ENCODE data around the gene BCAS3.

BCAS3 gene

DNA sequence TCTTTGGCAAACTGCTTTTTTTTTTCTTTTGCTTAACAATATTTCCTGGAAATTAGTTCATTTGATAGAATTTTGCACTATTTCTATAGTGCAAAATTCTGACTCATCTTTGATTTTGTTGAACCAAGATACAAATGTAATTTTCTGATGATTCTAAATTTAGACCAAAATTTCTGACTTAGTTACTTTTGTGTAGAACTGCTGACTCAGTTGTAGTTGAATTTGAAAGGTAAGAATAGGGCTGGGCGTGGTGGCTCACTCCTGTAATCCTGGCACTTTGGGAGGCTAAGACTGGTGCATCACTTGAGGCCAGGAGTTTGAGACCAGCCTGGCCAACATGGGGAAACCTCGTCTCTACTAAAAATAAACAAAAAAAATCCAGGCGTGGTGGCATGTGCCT, 223.0 kb downstream of the BCAS3 start:
- in situ Hi-C loops (cut with HindIII; ENCODE audit: low sequenced_read_pairs) = no loop called here
- H3K4me3 ChIP-seq (ENCODE audit: low read depth, low read length) = no peak overlapping the region
- TF ChIP-seq, protein P1, sequence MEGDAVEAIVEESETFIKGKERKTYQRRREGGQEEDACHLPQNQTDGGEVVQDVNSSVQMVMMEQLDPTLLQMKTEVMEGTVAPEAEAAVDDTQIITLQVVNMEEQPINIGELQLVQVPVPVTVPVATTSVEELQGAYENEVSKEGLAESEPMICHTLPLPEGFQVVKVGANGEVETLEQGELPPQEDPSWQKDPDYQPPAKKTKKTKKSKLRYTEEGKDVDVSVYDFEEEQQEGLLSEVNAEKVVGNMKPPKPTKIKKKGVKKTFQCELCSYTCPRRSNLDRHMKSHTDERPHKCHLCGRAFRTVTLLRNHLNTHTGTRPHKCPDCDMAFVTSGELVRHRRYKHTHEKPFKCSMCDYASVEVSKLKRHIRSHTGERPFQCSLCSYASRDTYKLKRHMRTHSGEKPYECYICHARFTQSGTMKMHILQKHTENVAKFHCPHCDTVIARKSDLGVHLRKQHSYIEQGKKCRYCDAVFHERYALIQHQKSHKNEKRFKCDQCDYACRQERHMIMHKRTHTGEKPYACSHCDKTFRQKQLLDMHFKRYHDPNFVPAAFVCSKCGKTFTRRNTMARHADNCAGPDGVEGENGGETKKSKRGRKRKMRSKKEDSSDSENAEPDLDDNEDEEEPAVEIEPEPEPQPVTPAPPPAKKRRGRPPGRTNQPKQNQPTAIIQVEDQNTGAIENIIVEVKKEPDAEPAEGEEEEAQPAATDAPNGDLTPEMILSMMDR (IDR thresholded peaks at IDR 0.05; ENCODE audit: low read depth, low read length, missing control alignments) = no peak
- DNase-seq (ENCODE audit: low read depth) = no peak

GRCh38 chr17:60901242-60901641, 223.6 kb downstream of the BCAS3 start:
- no peak overlapping the region for H3K4me3 ChIP-seq (ENCODE audit: low read depth, low read length)

DNA sequence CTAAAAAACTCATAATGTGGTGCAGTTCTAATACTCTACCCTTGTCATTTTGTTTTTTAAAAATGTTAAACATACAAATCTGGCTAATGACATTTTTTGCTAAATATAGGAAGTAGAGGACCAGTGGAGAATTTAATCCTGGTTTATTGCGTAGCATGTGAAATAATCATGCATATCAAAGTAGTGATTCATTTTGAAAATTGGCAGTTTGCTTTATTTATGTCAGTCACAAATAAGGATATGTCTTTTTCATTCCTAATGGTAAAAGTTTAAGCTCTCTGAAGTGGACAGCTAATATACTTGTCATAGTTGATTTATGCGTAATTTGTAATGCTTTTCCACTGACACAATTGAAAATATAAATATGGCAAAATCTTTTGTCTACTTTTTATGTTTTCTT, 224.2 kb downstream of the BCAS3 start:
- TF ChIP-seq, protein P1 (IDR thresholded peaks at IDR 0.05; ENCODE audit: low read depth, low read length, missing control alignments) = no peak
- DNase-seq (ENCODE audit: low read depth) = peak; percentile 27
- no peak overlapping the region for H3K4me3 ChIP-seq (ENCODE audit: low read depth, low read length)
- in situ Hi-C loops (cut with HindIII; ENCODE audit: low sequenced_read_pairs) = no loop called here

More at GRCh38 chr17:60901242-60901641, 223.6 kb downstream of the BCAS3 start:
- TF ChIP-seq, protein P1 (IDR thresholded peaks at IDR 0.05; ENCODE audit: low read depth, low read length, missing control alignments) = no peak
- no peak for DNase-seq (ENCODE audit: low read depth)
- in situ Hi-C loops (cut with HindIII; ENCODE audit: low sequenced_read_pairs) = no loop called here

- TF ChIP-seq, protein P1 (IDR thresholded peaks at IDR 0.05; ENCODE audit: low read depth, low read length, missing control alignments) = no peak
- in situ Hi-C loops (cut with HindIII; ENCODE audit: low sequenced_read_pairs) = no loop called here
- H3K4me3 ChIP-seq (ENCODE audit: low read depth, low read length) = no peak overlapping the region
- DNase-seq (ENCODE audit: low read depth) = no peak
Measured at GRCh38 chr17:60902399-60902798, 224.7 kb downstream of the BCAS3 start.

- no peak overlapping the region for H3K4me3 ChIP-seq (ENCODE audit: low read depth, low read length)
- no peak for DNase-seq (ENCODE audit: low read depth)
- in situ Hi-C loops (cut with HindIII; ENCODE audit: low sequenced_read_pairs) = no loop called here
- TF ChIP-seq, protein P1 (IDR thresholded peaks at IDR 0.05; ENCODE audit: low read depth, low read length, missing control alignments) = no peak
Measured at GRCh38 chr17:60904582-60904981, 226.9 kb downstream of the BCAS3 start.

GRCh38 chr17:60905709-60906108, 228.1 kb downstream of the BCAS3 start:
- TF ChIP-seq, protein P1 (IDR thresholded peaks at IDR 0.05; ENCODE audit: low read depth, low read length, missing control alignments) = no peak
- no peak overlapping the region for H3K4me3 ChIP-seq (ENCODE audit: low read depth, low read length)
- in situ Hi-C loops (cut with HindIII; ENCODE audit: low sequenced_read_pairs) = no loop called here
- no peak for DNase-seq (ENCODE audit: low read depth)

DNA sequence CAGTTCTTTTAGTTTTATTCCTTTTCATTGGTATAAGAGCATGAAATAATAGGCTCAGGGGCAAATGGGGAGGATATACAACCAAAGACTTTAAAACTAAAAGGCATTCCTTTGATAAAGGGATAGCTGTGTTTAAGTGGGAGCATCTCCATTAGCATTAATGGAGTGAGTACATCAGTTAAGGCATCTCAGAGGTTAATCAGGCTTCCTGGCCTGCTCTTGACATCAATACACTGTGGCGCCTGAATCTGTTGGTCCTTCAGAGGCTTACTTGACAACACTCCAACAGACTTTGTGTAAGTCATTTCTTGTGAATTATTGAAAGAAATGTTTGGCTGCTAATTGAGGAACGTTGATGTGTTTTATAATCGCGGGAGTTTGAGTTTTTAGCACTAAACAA, 230.7 kb downstream of the BCAS3 start:
- no peak for DNase-seq (ENCODE audit: low read depth)
- TF ChIP-seq, protein P1 (IDR thresholded peaks at IDR 0.05; ENCODE audit: low read depth, low read length, missing control alignments) = no peak
- in situ Hi-C loops (cut with HindIII; ENCODE audit: low sequenced_read_pairs) = no loop called here
- H3K4me3 ChIP-seq (ENCODE audit: low read depth, low read length) = no peak overlapping the region

Measured in astrocyte of the cerebellum (primary cell).